MCF 10A (cell line): ENCODE measurements around the gene PTOV1. TPM values are rescaled to one million over a fixed set of nuclear protein-coding genes. Genes with fewer than 3 reads are reported as not detected.
A peak's percentile ranks its signal among the peaks of the same experiment; 100 is the strongest.

Experiments used
- BruUV-seq: library from RNA; stranded (reverse); fragments of 400-500 nt; replicated peaks from 2 replicates; lab custom pipeline; 2021; lab: Mats Ljungman, UMichigan
- CTCF ChIA-PET: fragments of 300-600 bp; sonication (Branson Sonifier 250); formaldehyde crosslinking; extraction: SDS; loops from one replicate; lab custom pipeline; 2021; ENCODE audit warnings: antibody characterized with exemption, inconsistent platforms; lab: Yijun Ruan, JAX
- POLR2A ChIA-PET: fragments of 300-600, 350-650 bp; sonication (Branson Sonifier 250); formaldehyde crosslinking; extraction: SDS; loops from one replicate; lab custom pipeline; 2020; ENCODE audit warnings: antibody characterized with exemption, inconsistent platforms; lab: Yijun Ruan, JAX
- DNase-seq: peaks from one replicate; pipeline ENCODE4 v3.0.0-alpha.2; 2018; ENCODE audit not compliant: unreplicated experiment
- H3K27ac Mint-ChIP-seq: one replicate; pipeline ENCODE4 v1.8.0; 2022; ENCODE audit warnings: mild to moderate bottlenecking, low read depth, mixed read lengths; ENCODE audit not compliant: unreplicated experiment
- H3K27me3 Mint-ChIP-seq: one replicate; pipeline ENCODE4 v1.8.0; 2022; ENCODE audit warnings: mixed read lengths; ENCODE audit not compliant: insufficient read depth, unreplicated experiment
- H3K36me3 Mint-ChIP-seq: one replicate; pipeline ENCODE4 v1.8.0; 2022; ENCODE audit warnings: mild to moderate bottlenecking, moderate library complexity, mixed read lengths; ENCODE audit not compliant: insufficient read depth, unreplicated experiment
- H3K4me1 Mint-ChIP-seq: one replicate; pipeline ENCODE4 v1.8.0; 2022; ENCODE audit warnings: mixed read lengths; ENCODE audit not compliant: insufficient read depth, unreplicated experiment
- H3K4me3 Mint-ChIP-seq: one replicate; pipeline ENCODE4 v1.8.0; 2022; ENCODE audit warnings: mild to moderate bottlenecking, moderate library complexity, mixed read lengths; ENCODE audit not compliant: unreplicated experiment
- H3K9me3 Mint-ChIP-seq: one replicate; pipeline ENCODE4 v1.8.0; 2022; ENCODE audit warnings: mixed read lengths; ENCODE audit not compliant: unreplicated experiment
- intact Hi-C: fragments of 100-400 bp; cut with micrococcal nuclease; formaldehyde crosslinking; loops from 2 replicates; pipeline ENCODE4 v1.14.1; 2022
- total RNA-seq: library from RNA; stranded (reverse); gene quantifications from 2 replicates; pipeline ENCODE4 v1.2.3, GENCODE V29; 2022
- TF ChIP-seq, protein P1 (sequence below): fragments of 200-600 bp; IDR thresholded peaks from one replicate; pipeline ENCODE4 v1.8.0; 2022; ENCODE audit warnings: antibody characterized with exemption, mild to moderate bottlenecking; ENCODE audit not compliant: unreplicated experiment

PTOV1 gene
- total RNA-seq, 1 experiment from 2014 or later: 78.8 TPM

DNA sequence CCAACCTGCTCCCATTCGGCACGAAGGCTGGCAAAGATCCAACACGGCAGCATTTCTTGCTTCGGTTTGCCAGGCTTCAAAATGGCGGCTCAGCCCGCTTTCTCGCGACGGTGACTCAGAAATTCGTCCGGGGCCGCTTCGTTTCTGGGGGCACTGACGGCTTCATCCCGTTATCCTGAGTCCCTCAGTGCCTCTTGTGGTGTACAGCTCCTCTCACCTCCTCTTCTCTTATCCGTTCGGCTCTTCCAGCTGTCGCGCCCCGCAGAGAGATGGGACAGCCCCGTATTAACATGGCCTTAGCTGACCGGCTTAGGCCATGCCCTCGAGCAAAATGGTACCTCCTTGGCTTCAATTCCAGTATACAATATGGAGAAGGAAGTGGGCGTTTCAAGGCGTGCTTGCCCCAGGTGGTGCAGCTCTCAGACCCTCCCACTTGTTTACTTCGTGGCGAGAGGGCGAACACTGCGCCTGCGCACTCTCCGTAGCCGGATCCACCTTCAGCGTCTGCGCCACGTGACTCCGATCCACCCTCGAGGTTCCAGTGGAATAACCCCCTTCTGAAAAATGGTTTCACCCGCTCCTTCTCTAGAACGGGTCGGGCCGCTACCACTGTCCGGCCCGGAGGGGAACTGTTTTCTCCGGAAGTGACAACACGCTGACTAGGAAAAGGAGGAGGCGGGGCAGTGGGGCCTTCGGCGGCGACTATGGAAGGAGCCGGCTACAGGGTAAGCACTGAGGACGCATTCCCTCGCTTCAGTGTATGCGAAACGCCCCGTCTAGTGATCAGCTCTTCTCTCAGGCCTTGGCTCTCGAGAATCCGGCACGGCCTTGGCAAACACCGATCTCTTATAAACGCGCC is 26.3 kb downstream of the PTOV1 start, which contains the start of the genes AKT1S1 and TBC1D17:
Gene AKT1S1, minus strand, starts transcription at position 336 of the 859 bp plus-strand sequence. CDS start 4,060 bp downstream, outside the sequence.
Gene TBC1D17, plus strand, starts transcription at position 683 of the 859 bp plus-strand sequence. Its CDS starts 22 bp downstream, at position 705.
- Mint-ChIP-seq H3K27me3 (no peaks in the 10 kb centered on the region), H3K36me3 (peaks cover 53% of the 10 kb centered on the region), H3K4me3 (no peak within 1 kb of the TSS), H3K9me3 (no peaks in the 10 kb centered on the region), H3K27ac (no peak within 1 kb of the TSS), H3K4me1 (peaks cover 10% of the 10 kb centered on the region)
- DNase-seq: peak; percentile 100
- CTCF ChIA-PET: no interaction called here
- intact Hi-C loops: loop anchor here (2.0 kb wide), 1 partner anchor 52 kb away; the partner anchor contains the start of genes ATF5 and NUP62
- TF ChIP-seq, protein P1, sequence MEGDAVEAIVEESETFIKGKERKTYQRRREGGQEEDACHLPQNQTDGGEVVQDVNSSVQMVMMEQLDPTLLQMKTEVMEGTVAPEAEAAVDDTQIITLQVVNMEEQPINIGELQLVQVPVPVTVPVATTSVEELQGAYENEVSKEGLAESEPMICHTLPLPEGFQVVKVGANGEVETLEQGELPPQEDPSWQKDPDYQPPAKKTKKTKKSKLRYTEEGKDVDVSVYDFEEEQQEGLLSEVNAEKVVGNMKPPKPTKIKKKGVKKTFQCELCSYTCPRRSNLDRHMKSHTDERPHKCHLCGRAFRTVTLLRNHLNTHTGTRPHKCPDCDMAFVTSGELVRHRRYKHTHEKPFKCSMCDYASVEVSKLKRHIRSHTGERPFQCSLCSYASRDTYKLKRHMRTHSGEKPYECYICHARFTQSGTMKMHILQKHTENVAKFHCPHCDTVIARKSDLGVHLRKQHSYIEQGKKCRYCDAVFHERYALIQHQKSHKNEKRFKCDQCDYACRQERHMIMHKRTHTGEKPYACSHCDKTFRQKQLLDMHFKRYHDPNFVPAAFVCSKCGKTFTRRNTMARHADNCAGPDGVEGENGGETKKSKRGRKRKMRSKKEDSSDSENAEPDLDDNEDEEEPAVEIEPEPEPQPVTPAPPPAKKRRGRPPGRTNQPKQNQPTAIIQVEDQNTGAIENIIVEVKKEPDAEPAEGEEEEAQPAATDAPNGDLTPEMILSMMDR: no peak
- POLR2A ChIA-PET: interaction anchor here (0.7 to 4.0 kb wide), 23 partner anchors 11 to 634 kb away, joined by 3 to 78 read pairs (median 8); partner anchors contain the start of genes AP2A1, ATF5, BCL2L12 and FUZ
- TSS peak; percentile 55 for BruUV-seq

DNA sequence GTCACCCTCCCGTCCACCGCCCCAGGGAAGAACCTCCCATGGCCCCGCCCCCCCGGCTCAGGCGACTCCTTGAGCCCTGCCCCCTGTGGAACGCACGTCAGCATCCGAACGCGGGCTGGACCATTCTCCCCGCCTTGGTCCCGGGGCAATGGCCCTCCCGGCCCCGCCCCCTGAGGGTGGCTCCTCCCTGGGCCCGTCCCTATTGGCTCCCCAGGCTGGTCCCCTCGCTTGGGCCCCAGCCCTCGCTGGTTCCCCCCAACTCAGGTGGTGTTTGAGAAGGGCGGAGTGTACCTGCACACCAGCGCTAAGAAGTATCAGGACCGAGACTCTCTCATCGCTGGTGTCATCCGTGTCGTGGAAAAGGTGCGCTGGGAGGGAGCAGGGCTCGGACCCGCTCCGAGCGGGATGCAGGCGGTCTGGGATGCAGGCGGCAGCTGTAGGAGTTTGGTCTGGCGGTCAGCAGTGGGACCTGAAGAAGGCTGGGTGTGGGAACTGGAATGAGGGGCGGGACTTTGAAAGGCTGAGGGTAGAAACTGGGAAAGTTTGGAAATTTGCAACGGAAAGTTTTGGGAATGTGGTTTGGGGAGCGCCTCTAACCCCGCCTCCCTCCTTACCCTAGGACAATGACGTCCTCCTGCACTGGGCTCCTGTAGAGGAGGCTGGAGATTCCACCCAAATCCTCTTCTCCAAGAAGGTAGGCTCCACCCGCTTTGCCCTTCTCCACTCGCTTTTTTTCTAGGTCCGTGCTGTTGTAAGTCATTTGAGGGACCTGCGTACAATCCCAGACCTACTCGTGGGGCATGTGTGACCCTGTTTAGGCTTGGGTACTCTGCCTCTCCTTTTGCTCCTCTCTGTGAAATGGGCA is 27.2 kb downstream of the PTOV1 start:
- Mint-ChIP-seq H3K27ac (no peak overlapping the region), H3K9me3 (no peaks in the 10 kb centered on the region), H3K27me3 (no peaks in the 10 kb centered on the region), H3K4me1 (peaks cover 10% of the 10 kb centered on the region), H3K36me3 (peaks cover 54% of the 10 kb centered on the region), H3K4me3 (no peak overlapping the region)
- no TSS peak for BruUV-seq
- peak; percentile 98 for DNase-seq
- intact Hi-C loops: loop anchor here (2.0 kb wide), 1 partner anchor 51 kb away; the partner anchor contains the start of genes ATF5 and NUP62
- POLR2A ChIA-PET: interaction anchor here (1.0 to 4.0 kb wide), 15 partner anchors 12 to 382 kb away, joined by 4 to 78 read pairs (median 9); partner anchors contain the start of genes AP2A1, ATF5, BCL2L12 and FUZ
- CTCF ChIA-PET: no interaction called here
- TF ChIP-seq, protein P1: no peak

DNA sequence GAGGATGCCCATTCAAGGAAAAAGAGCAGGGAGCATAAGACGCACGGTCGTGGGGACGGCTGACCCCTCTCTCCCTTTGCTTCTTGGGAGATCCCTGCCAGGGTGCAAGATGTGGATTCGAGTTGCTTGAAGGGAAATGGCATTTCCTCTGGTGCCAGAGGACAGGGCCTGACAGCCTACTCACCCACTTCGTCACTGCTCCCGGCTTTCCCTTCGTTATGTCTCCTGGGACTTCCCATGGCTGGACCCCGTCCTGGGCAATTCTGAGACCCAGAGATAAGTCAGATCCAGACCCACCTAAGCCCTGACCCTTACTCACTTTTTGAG is 27.7 kb downstream of the PTOV1 start:
- BruUV-seq: TSS peak; percentile 42
- intact Hi-C loops: no loop called here
- Mint-ChIP-seq H3K4me1 (peaks cover 10% of the 10 kb centered on the region), H3K36me3 (peaks cover 60% of the 10 kb centered on the region), H3K9me3 (no peaks in the 10 kb centered on the region), H3K27me3 (no peaks in the 10 kb centered on the region), H3K27ac (no peak overlapping the region), H3K4me3 (no peak overlapping the region)
- POLR2A ChIA-PET: interaction anchor here (1.0 to 4.0 kb wide), 6 partner anchors 12 to 202 kb away, joined by 3 to 78 read pairs (median 22); partner anchors contain the start of genes AP2A1, ATF5, NUP62 and PNKP
- DNase-seq: no peak
- TF ChIP-seq, protein P1: no peak
- CTCF ChIA-PET: no interaction called here
